K562 (cell line): ENCODE results near the gene DUSP28. TPM values are rescaled to one million over a fixed set of nuclear protein-coding genes. Genes with fewer than 3 reads are reported as not detected.

Experiments
- CC2D1A ChIP-seq: fragments of 450-650 bp; IDR thresholded peaks from 2 replicates; pipeline ENCODE4 v1.6.1; 2017; ENCODE audit warnings: mild to moderate bottlenecking
- ELF1 ChIP-seq: fragments of 200-800 bp; sonication (Bioruptor generic); IDR thresholded peaks from 2 replicates; pipeline ENCODE4 v1.6.1; 2016; ENCODE audit warnings: missing genetic modification characterization, missing compliant biosample characterization
- EP300 ChIP-seq: IDR thresholded peaks from 2 replicates; pipeline ENCODE4 v1.6.1; 2012; ENCODE audit warnings: low read length, improper control_type of control experiment
- ERF ChIP-seq: fragments of 450-650 bp; formaldehyde crosslinking; IDR thresholded peaks from 2 replicates; pipeline ENCODE4 v1.4.0; 2020; ENCODE audit warnings: mild to moderate bottlenecking, mixed read lengths
- ESRRA ChIP-seq: fragments of 450-650 bp; IDR thresholded peaks from 2 replicates; pipeline ENCODE4 v1.6.1; 2014; ENCODE audit warnings: low read depth, mild to moderate bottlenecking, moderate library complexity, borderline replicate concordance
- FOXK2 ChIP-seq, 2 experiments: fragments of 450-650 bp; IDR thresholded peaks in 1 of 2; conservative IDR thresholded peaks in 1 of 2; 2 replicates each; pipeline ENCODE4 v1.6.1; 2016; ENCODE audit warnings: low read depth in 2 of 2, mild to moderate bottlenecking in 1 of 2
- GTF2E2 ChIP-seq: fragments of 200-800 bp; sonication (Bioruptor generic); IDR thresholded peaks from 2 replicates; pipeline ENCODE4 v1.6.1; 2016; ENCODE audit warnings: missing genetic modification characterization, missing compliant biosample characterization
- JUND ChIP-seq, 2 experiments: IDR thresholded peaks; 2 replicates in 1 of 2; 3 replicates in 1 of 2; pipeline ENCODE4 v1.6.1; 2011; ENCODE audit warnings: borderline replicate concordance in 2 of 2, low read depth in 2 of 2, low read length in 2 of 2, improper control_type of control experiment in 1 of 2, missing biosample characterization in 1 of 2, missing genetic modification characterization in 1 of 2, missing genetic modification reagents in 1 of 2
- KLF13 ChIP-seq: fragments of 450-650 bp; IDR thresholded peaks from 2 replicates; pipeline ENCODE4 v1.6.1; 2016; ENCODE audit warnings: missing genetic modification characterization, low read depth, mild to moderate bottlenecking, missing compliant biosample characterization, moderate library complexity, borderline replicate concordance
- KLF16 ChIP-seq: IDR thresholded peaks from 2 replicates; pipeline ENCODE4 v1.6.1; 2016; ENCODE audit warnings: antibody characterized with exemption
- PHF20 ChIP-seq: fragments of 450-650 bp; IDR thresholded peaks from 2 replicates; pipeline ENCODE4 v1.6.1; 2018; ENCODE audit not compliant: partially characterized antibody
- POLR2G ChIP-seq: fragments of 200-400 bp; formaldehyde crosslinking; IDR thresholded peaks from 2 replicates; pipeline ENCODE4 v1.6.1; 2017; ENCODE audit warnings: low read depth, mild to moderate bottlenecking, antibody characterized with exemption, low read length, moderate library complexity
- RB1 ChIP-seq: fragments of 450-650 bp; IDR thresholded peaks from 2 replicates; pipeline ENCODE4 v1.6.1; 2017; ENCODE audit warnings: low read depth, mild to moderate bottlenecking
- SMAD4 ChIP-seq: fragments of 250-450 bp; sonication (Bioruptor Pico); conservative IDR thresholded peaks from 2 replicates; pipeline ENCODE4 v1.8.0; 2021; ENCODE audit warnings: inconsistent platforms, mild to moderate bottlenecking, moderate library complexity
- SP1 ChIP-seq: sonication (generic); formaldehyde crosslinking; IDR thresholded peaks from 2 replicates; pipeline ENCODE4 v1.8.1; 2022; ENCODE audit warnings: mild to moderate bottlenecking, missing genetic modification reagents
- STAG1 ChIP-seq: sonication (generic); formaldehyde crosslinking; IDR thresholded peaks from 2 replicates; pipeline ENCODE4 v1.5.0; 2020; ENCODE audit warnings: missing genetic modification reagents, borderline replicate concordance
- ZBTB33 ChIP-seq: sonication (generic); formaldehyde crosslinking; IDR thresholded peaks from 2 replicates; pipeline ENCODE4 v1.8.1; 2023; ENCODE audit warnings: mild to moderate bottlenecking, missing genetic modification reagents
- ZFP30 ChIP-seq: fragments of 250-450 bp; sonication (Bioruptor Pico); IDR thresholded peaks from 2 replicates; pipeline ENCODE4 v1.8.0; 2022; ENCODE audit warnings: moderate library complexity, mild to moderate bottlenecking, inconsistent platforms, borderline replicate concordance
- ZNF354B ChIP-seq: fragments of 250-450 bp; sonication (Bioruptor Pico); IDR thresholded peaks from 2 replicates; pipeline ENCODE4 v1.4.0; 2020
- ZNF766 ChIP-seq: fragments of 200-800 bp; sonication (Bioruptor generic); conservative IDR thresholded peaks from 2 replicates; pipeline ENCODE4 v1.6.1; 2016; ENCODE audit warnings: missing genetic modification characterization, missing compliant biosample characterization
- polyA plus RNA-seq, 8 experiments: library from polyadenylated mRNA; depleted of rRNA in 4 of 8; stranded (reverse) in 5 of 8; unstranded in 3 of 8; fragments of >200 nt; fragmentation: Nextera tagmentation in 2 of 8; fragmentation: Illumina TruSeq in 1 of 8; extraction: Ambion mirVana in 2 of 8; extraction: Trizol in 1 of 8; gene quantifications; 2 replicates each; pipeline versions ENCODE4 v1.2.1 to v1.2.3, GENCODE V29; 2011 to 2014; ENCODE audit warnings: inconsistent platforms in 1 of 8, missing spikeins in 1 of 8
- total RNA-seq, 7 experiments: library from RNA; depleted of rRNA in 6 of 7; stranded (reverse); fragments of >200 nt in 6 of 7; fragmentation: Illumina TruSeq in 2 of 7; extraction: Trizol in 2 of 7; gene quantifications; 2 replicates each; pipeline versions ENCODE4 v1.2.1 to v1.2.3, GENCODE V29; 2011 to 2021; ENCODE audit warnings: low replicate concordance in 1 of 7
- TF ChIP-seq, protein P1 (sequence below), 3 experiments: IDR thresholded peaks in 2 of 3; conservative IDR thresholded peaks in 1 of 3; 2 replicates each; pipeline ENCODE4 v1.5.1; 2011 to 2012; ENCODE audit warnings: low read length in 3 of 3, mild to moderate bottlenecking in 3 of 3, control low read depth in 2 of 3, improper control_type of control experiment in 1 of 3, inconsistent platforms in 1 of 3, low read depth in 1 of 3, mixed read lengths in 1 of 3, moderate library complexity in 1 of 3; ENCODE audit not compliant: insufficient read depth in 2 of 3
- TF ChIP-seq, protein P2 (sequence below): fragments of 450-650 bp; formaldehyde crosslinking; IDR thresholded peaks from 2 replicates; pipeline ENCODE4 v1.4.0; 2020; ENCODE audit warnings: mild to moderate bottlenecking, moderate library complexity

DUSP28 gene
- total and polyA plus RNA-seq, 9 of the 15 experiments (the other 6 are each of a cell fraction or from before 2014, with no cell fraction given) = 2.8 to 8.1 (median 4.2) TPM

DNA sequence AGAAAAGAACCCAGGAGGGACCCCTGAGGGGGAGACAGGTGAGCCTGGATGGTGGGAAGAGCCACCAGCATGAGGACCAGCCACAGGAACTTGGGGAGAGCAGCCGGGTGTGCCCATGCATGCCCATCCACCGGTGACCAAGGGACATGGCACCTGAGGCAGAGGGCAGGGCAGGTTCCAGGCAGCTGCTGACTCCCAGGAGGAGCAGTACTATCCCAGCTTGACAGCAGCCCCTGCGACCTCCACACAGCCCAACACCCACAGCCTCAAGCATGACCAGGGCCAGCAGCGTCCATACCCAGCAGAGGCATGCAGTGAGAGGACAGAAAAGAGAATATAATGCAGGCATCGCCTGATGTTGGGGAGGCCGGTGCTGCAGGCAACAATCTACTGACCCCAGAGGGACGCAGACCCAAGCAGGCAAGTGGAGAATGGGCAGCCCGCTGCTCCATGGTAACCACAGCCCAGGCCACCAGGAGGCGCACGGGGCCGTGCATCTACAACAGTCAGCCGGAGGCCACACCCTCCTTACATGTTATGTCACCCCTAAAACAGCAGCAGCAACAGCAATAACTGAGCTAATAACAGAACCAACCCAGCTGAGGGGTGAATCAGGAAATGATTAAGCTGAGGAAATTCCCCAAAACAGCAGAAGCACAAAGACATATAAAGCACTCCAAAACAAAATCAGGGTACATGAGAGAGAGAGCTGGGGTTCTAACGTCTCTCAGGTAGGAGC lies 46.4 kb upstream of the DUSP28 start (continued):
- TF ChIP-seq KLF16 (0 out of 2 replicates have a peak, but pooled peaks have one; percentile 16), STAG1 (CRISPR knock-in tag) (peak; percentile 77; the same call in 1 of the 2 replicates), RB1 (0 out of 2 replicates have a peak, but pooled peaks have one; percentile 33), FOXK2 (conservative IDR thresholded peaks at IDR 0.05 in 1 of 2, IDR thresholded peaks at IDR 0.05 in 1 of 2; ENCODE audit: low read depth in 2 of 2) (0 out of 4 replicates have a peak, but pooled peaks of 1 of the 2 experiments have one; percentile 27), ERF (CRISPR knock-in tag) (no peak), JUND (IDR thresholded peaks at IDR 0.05; ENCODE audit: borderline replicate concordance, low read depth, low read length) (0 out of 2 replicates have a peak, but pooled peaks have one; percentile 6), JUND (tag; IDR thresholded peaks at IDR 0.05; ENCODE audit: borderline replicate concordance, low read depth, low read length) (peak; percentile 29; the same call in 1 of the 3 replicates), ZBTB33 (CRISPR knock-in tag) (0 out of 2 replicates have a peak, but pooled peaks have one; percentile 21), ZNF766 (CRISPR knock-in tag) (no peak), ZFP30 (CRISPR knock-in tag) (no peak), GTF2E2 (tag) (no peak), EP300 (no peak), ESRRA (peak; percentile 22; the same call in 1 of the 2 replicates), ELF1 (tag) (no peak), PHF20 (no peak), KLF13 (tag) (0 out of 2 replicates have a peak, but pooled peaks have one; percentile 20), SP1 (CRISPR knock-in tag) (peak; percentile 56), CC2D1A (peak; percentile 27; the same call in 1 of the 2 replicates), ZNF354B (CRISPR knock-in tag) (no peak), SMAD4 (CRISPR knock-in tag) (no peak), POLR2G (0 out of 2 replicates have a peak, but pooled peaks have one; percentile 14)
- TF ChIP-seq, protein P1, sequence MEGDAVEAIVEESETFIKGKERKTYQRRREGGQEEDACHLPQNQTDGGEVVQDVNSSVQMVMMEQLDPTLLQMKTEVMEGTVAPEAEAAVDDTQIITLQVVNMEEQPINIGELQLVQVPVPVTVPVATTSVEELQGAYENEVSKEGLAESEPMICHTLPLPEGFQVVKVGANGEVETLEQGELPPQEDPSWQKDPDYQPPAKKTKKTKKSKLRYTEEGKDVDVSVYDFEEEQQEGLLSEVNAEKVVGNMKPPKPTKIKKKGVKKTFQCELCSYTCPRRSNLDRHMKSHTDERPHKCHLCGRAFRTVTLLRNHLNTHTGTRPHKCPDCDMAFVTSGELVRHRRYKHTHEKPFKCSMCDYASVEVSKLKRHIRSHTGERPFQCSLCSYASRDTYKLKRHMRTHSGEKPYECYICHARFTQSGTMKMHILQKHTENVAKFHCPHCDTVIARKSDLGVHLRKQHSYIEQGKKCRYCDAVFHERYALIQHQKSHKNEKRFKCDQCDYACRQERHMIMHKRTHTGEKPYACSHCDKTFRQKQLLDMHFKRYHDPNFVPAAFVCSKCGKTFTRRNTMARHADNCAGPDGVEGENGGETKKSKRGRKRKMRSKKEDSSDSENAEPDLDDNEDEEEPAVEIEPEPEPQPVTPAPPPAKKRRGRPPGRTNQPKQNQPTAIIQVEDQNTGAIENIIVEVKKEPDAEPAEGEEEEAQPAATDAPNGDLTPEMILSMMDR (IDR thresholded peaks at IDR 0.05 in 2 of 3, conservative IDR thresholded peaks at IDR 0.05 in 1 of 3; ENCODE audit: insufficient read depth in 2 of 3, low read depth in 1 of 3, low read length in 3 of 3) = peak; percentile 83 to 89 (median 83)
- TF ChIP-seq, protein P2, sequence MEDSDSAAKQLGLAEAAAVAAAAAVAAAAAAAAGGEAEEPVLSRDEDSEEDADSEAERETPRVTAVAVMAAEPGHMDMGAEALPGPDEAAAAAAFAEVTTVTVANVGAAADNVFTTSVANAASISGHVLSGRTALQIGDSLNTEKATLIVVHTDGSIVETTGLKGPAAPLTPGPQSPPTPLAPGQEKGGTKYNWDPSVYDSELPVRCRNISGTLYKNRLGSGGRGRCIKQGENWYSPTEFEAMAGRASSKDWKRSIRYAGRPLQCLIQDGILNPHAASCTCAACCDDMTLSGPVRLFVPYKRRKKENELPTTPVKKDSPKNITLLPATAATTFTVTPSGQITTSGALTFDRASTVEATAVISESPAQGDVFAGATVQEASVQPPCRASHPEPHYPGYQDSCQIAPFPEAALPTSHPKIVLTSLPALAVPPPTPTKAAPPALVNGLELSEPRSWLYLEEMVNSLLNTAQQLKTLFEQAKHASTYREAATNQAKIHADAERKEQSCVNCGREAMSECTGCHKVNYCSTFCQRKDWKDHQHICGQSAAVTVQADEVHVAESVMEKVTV (CRISPR knock-in tag) = peak; percentile 54
